HepG2 (cell line): ENCODE data around the gene OTUB2. TPM values are rescaled to one million over a fixed set of nuclear protein-coding genes. Genes with fewer than 3 reads are reported as not detected.

Experiments
- ATAC-seq: fragments of 200-7000 bp; cut with Tn5 transposase; 3 replicates; pipeline ENCODE4 v1.9.1; 2020; ENCODE audit warnings: mild to moderate bottlenecking, moderate library complexity
- BruUV-seq: library from RNA; stranded (reverse); fragments of 400-500 nt; replicated peaks from 2 replicates; lab custom pipeline; 2021; lab: Mats Ljungman, UMichigan
- CTCF ChIA-PET: fragments of 300-600 bp; formaldehyde crosslinking; extraction: SDS; loops from one replicate; lab custom pipeline; 2021; ENCODE audit warnings: low total read pairs, inconsistent platforms, low intra/inter-chr PET ratio; lab: Yijun Ruan, JAX
- POLR2A ChIA-PET: fragments of 350-600 bp; sonication (Branson Sonifier 250); formaldehyde crosslinking; loops from one replicate; lab custom pipeline; 2020; ENCODE audit warnings: antibody characterized with exemption, inconsistent platforms; lab: Yijun Ruan, JAX
- DNase-seq: peaks from one replicate; pipeline ENCODE4 v3.0.0-alpha.2; 2015; ENCODE audit warnings: low spot score
- FAIRE-seq: peaks from 3 replicates; lab custom pipeline; 2011; peaks lifted over from hg19 to GRCh38; lab: Jason Lieb, UNC
- H2AFZ ChIP-seq: one replicate; pipeline ENCODE4 v1.6.1; 2011; ENCODE audit warnings: low read length, inconsistent platforms
- H3K27ac ChIP-seq: fragments of 300-600 bp; 3 replicates; pipeline ENCODE4 v1.8.0; 2011; ENCODE audit warnings: mixed run types, mild to moderate bottlenecking, mixed read lengths, low read length, inconsistent platforms; ENCODE audit not compliant: insufficient read depth; ENCODE audit errors: extremely low read length
- H3K27me3 ChIP-seq, 2 experiments: fragments of 200-600 bp in 1 of 2; 2 replicates in 1 of 2; 3 replicates in 1 of 2; pipeline versions ENCODE4 v1.6.0 to v1.8.0; 2011; ENCODE audit warnings: low read length in 2 of 2, mild to moderate bottlenecking in 2 of 2, moderate library complexity in 2 of 2, inconsistent platforms in 1 of 2; ENCODE audit not compliant: insufficient read depth in 2 of 2, control insufficient read depth in 1 of 2
- H3K36me3 ChIP-seq, 2 experiments: fragments of 200-600 bp in 1 of 2; replicated peaks in 1 of 2; 2 replicates in 1 of 2; 3 replicates in 1 of 2; pipeline versions ENCODE4 v1.5.1 to v1.8.0; 2011; ENCODE audit warnings: low read length in 2 of 2, inconsistent platforms in 1 of 2; ENCODE audit not compliant: insufficient read depth in 2 of 2, control insufficient read depth in 1 of 2
- H3K4me1 ChIP-seq: 2 replicates; pipeline ENCODE4 v1.5.1; 2012; ENCODE audit warnings: low read length, inconsistent platforms; ENCODE audit not compliant: insufficient read depth
- H3K4me2 ChIP-seq: 2 replicates; pipeline ENCODE4 v1.6.0; 2011; ENCODE audit warnings: low read depth, low read length, inconsistent platforms
- H3K4me3 ChIP-seq, 3 experiments: fragments of 200-600 bp in 1 of 3; sonication (generic), shearing (Covaris generic) in 1 of 3; replicated peaks in 1 of 3; 2 replicates each; pipeline ENCODE4 v1.5.1; 2011 to 2016; ENCODE audit warnings: low read length in 3 of 3, inconsistent platforms in 2 of 3, low read depth in 2 of 3, mild to moderate bottlenecking in 2 of 3, control low read depth in 1 of 3, mixed read lengths in 1 of 3; ENCODE audit not compliant: insufficient read depth in 1 of 3
- H3K79me2 ChIP-seq: one replicate; pipeline ENCODE4 v1.6.1; 2011; ENCODE audit warnings: low read length, inconsistent platforms; ENCODE audit not compliant: insufficient read depth
- H3K9ac ChIP-seq: 2 replicates; pipeline ENCODE4 v1.6.0; 2011; ENCODE audit warnings: mild to moderate bottlenecking, low read depth, low read length, inconsistent platforms; ENCODE audit not compliant: insufficient read depth
- H3K9me3 ChIP-seq: 2 replicates; pipeline ENCODE4 v1.5.1; 2012; ENCODE audit warnings: mild to moderate bottlenecking, low read length
- H4K20me1 ChIP-seq: 2 replicates; pipeline ENCODE4 v1.6.0; 2011; ENCODE audit warnings: inconsistent platforms, mild to moderate bottlenecking, low read length, moderate library complexity; ENCODE audit not compliant: insufficient read depth
- KMT2B ChIP-seq: IDR thresholded peaks from 2 replicates; pipeline ENCODE4 v1.6.1; 2016; ENCODE audit warnings: missing genetic modification reagents, missing compliant biosample characterization
- MED13 ChIP-seq: sonication (generic); formaldehyde crosslinking; IDR thresholded peaks from 2 replicates; pipeline ENCODE4 v1.5.0; 2020; ENCODE audit warnings: missing genetic modification reagents
- REPIN1 ChIP-seq: sonication (generic); formaldehyde crosslinking; IDR thresholded peaks from 2 replicates; pipeline ENCODE4 v1.8.0; 2022; ENCODE audit warnings: missing genetic modification reagents, low read depth, mild to moderate bottlenecking, borderline replicate concordance
- REST ChIP-seq, 2 experiments: IDR thresholded peaks; 2 replicates each; pipeline ENCODE4 v1.6.1; 2011 to 2012; ENCODE audit warnings: low read length in 2 of 2, borderline replicate concordance in 1 of 2, low read depth in 1 of 2, mild to moderate bottlenecking in 1 of 2, moderate library complexity in 1 of 2
- RORA ChIP-seq: sonication (generic); formaldehyde crosslinking; IDR thresholded peaks from 2 replicates; pipeline ENCODE4 v1.5.0; 2020; ENCODE audit warnings: mild to moderate bottlenecking, missing genetic modification reagents, moderate library complexity
- SMARCC2 ChIP-seq: fragments of 450-650 bp; IDR thresholded peaks from 2 replicates; pipeline ENCODE4 v1.6.1; 2017; ENCODE audit warnings: antibody characterized with exemption, mild to moderate bottlenecking
- STAT5B ChIP-seq: sonication (generic); formaldehyde crosslinking; IDR thresholded peaks from 2 replicates; pipeline ENCODE4 v1.4.0; 2020; ENCODE audit warnings: missing genetic modification reagents
- ZNF136 ChIP-seq: sonication (generic); formaldehyde crosslinking; IDR thresholded peaks from 2 replicates; pipeline ENCODE4 v1.8.1; 2022; ENCODE audit warnings: low read depth, mild to moderate bottlenecking, moderate library complexity, missing genetic modification reagents
- ZNF317 ChIP-seq: sonication (generic); formaldehyde crosslinking; IDR thresholded peaks from 2 replicates; pipeline ENCODE4 v1.5.0; 2020; ENCODE audit warnings: mild to moderate bottlenecking, missing genetic modification reagents
- ZNF777 ChIP-seq: sonication (generic); formaldehyde crosslinking; IDR thresholded peaks from 2 replicates; pipeline ENCODE4 v1.4.0; 2020; ENCODE audit warnings: missing genetic modification reagents
- WGBS: methylation state at CpG from one replicate; pipeline ENCODE4 v1.1.6; 2017; ENCODE audit warnings: low lambda C conversion rate; 5-methylcytosine and 5-hydroxymethylcytosine counted together
- in situ Hi-C: cut with HindIII; loops from 2 replicates; pipeline ENCODE4 v1.10.0; 2017; ENCODE audit warnings: low pct_unique_long_range_greater_than_20kb; ENCODE audit not compliant: extremely low pct_ligation_motif_present
- intact Hi-C: fragments of 100-400 bp; cut with micrococcal nuclease; formaldehyde crosslinking; loops from one replicate; pipeline ENCODE4 v1.10.0; 2022; ENCODE audit not compliant: unreplicated experiment
- polyA plus RNA-seq, 8 experiments: library from polyadenylated mRNA; depleted of rRNA in 3 of 8; stranded (reverse) in 7 of 8; unstranded in 1 of 8; fragments of >200 nt; fragmentation: Illumina TruSeq in 4 of 8; extraction: Trizol in 4 of 8; gene quantifications; 2 replicates each; pipeline versions ENCODE4 v1.2.1 to v1.2.3, GENCODE V29; 2011 to 2016; ENCODE audit warnings: low read depth in 4 of 8, missing spikeins in 1 of 8, mixed read lengths in 1 of 8; ENCODE audit not compliant: insufficient read depth in 1 of 8
- total RNA-seq, 5 experiments: library from RNA; depleted of rRNA; stranded (reverse); fragments of >200 nt; fragmentation: Illumina TruSeq; extraction: Trizol; gene quantifications; 2 replicates each; pipeline ENCODE4 v1.2.3, GENCODE V29; 2016; ENCODE audit warnings: low read depth in 1 of 5
- TF ChIP-seq, protein P1 (sequence below): sonication (generic); formaldehyde crosslinking; IDR thresholded peaks from 2 replicates; pipeline ENCODE4 v1.5.0; 2020; ENCODE audit warnings: missing genetic modification reagents
- TF ChIP-seq, protein P2 (sequence below), 2 experiments: sonication (generic) in 1 of 2; formaldehyde crosslinking in 1 of 2; IDR thresholded peaks; 2 replicates each; pipeline versions ENCODE4 v1.5.1 to v1.6.1; 2011 to 2020; ENCODE audit warnings: borderline replicate concordance in 1 of 2, low read depth in 1 of 2, low read length in 1 of 2, mild to moderate bottlenecking in 1 of 2, missing genetic modification reagents in 1 of 2, moderate library complexity in 1 of 2

OTUB2 gene
- total and polyA plus RNA-seq, 2 of the 13 experiments (the other 11 are each of a cell fraction or from before 2014, with no cell fraction given): 2.2 to 2.4 TPM

GRCh38 chr14:94056579-94057308 lies 30.6 kb downstream of the OTUB2 start:
- Histone ChIP-seq H3K27ac (peak overlapping the region; percentile 92), H3K4me2 (no peak overlapping the region), H3K27me3 (no peaks in the 10 kb centered on the region), H3K79me2 (peaks cover 17% of the 10 kb centered on the region), H3K9ac (no peak overlapping the region), H3K4me3 (no peak overlapping the region), H2AFZ (no peak overlapping the region), H4K20me1 (no peaks in the 10 kb centered on the region), H3K9me3 (no peaks in the 10 kb centered on the region), H3K36me3 (peaks cover 31 to 73% of the 10 kb centered on the region in 2 experiments), H3K4me1 (peaks cover 43% of the 10 kb centered on the region)
- intact Hi-C loops (no loop called here), in situ Hi-C loops (loop anchor here (10.0 kb wide), 1 partner anchor 248 kb away; no protein-coding TSS in a partner anchor)
- ChIA-PET CTCF (no interaction called here), POLR2A (interaction anchor here (0.8 to 1.6 kb wide), 2 partner anchors 25 to 36 kb away, joined by 3 to 4 read pairs; partner anchors contain the start of genes DDX24 and IFI27L1)
- 99% methylated on average over 6 of the region's 6 CpGs for WGBS
- no peak for TF ChIP-seq REST (IDR thresholded peaks at IDR 0.05; ENCODE audit: borderline replicate concordance in 1 of 2, low read depth in 1 of 2, low read length in 2 of 2)
- TF ChIP-seq SMARCC2: no peak
- no peak for TF ChIP-seq RORA
- no peak for TF ChIP-seq REPIN1 (CRISPR knock-in tag)
- TF ChIP-seq, protein P1, sequence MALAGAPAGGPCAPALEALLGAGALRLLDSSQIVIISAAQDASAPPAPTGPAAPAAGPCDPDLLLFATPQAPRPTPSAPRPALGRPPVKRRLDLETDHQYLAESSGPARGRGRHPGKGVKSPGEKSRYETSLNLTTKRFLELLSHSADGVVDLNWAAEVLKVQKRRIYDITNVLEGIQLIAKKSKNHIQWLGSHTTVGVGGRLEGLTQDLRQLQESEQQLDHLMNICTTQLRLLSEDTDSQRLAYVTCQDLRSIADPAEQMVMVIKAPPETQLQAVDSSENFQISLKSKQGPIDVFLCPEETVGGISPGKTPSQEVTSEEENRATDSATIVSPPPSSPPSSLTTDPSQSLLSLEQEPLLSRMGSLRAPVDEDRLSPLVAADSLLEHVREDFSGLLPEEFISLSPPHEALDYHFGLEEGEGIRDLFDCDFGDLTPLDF (CRISPR knock-in tag): no peak
- TF ChIP-seq MED13 (CRISPR knock-in tag): no peak
- TF ChIP-seq, protein P2, sequence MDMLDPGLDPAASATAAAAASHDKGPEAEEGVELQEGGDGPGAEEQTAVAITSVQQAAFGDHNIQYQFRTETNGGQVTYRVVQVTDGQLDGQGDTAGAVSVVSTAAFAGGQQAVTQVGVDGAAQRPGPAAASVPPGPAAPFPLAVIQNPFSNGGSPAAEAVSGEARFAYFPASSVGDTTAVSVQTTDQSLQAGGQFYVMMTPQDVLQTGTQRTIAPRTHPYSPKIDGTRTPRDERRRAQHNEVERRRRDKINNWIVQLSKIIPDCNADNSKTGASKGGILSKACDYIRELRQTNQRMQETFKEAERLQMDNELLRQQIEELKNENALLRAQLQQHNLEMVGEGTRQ (IDR thresholded peaks at IDR 0.05; ENCODE audit: low read depth, low read length): no peak
- TF ChIP-seq, protein P2 (CRISPR knock-in tag; IDR thresholded peaks at IDR 0.05; ENCODE audit: borderline replicate concordance): no peak
- TF ChIP-seq ZNF317: no peak
- TF ChIP-seq ZNF136: no peak
- no peak for TF ChIP-seq ZNF777 (CRISPR knock-in tag)
- TF ChIP-seq STAT5B (CRISPR knock-in tag): no peak
- no peak for TF ChIP-seq KMT2B (CRISPR knock-in tag)
- no TSS peak for BruUV-seq
- ATAC-seq (no peak), FAIRE-seq (no peak), DNase-seq (no peak)
